Neutrophil (primary cell): ENCODE results near the gene SSR1.

ENCODE experiments used
- H3K27ac ChIP-seq: fragments of 200-600 bp; sonication (generic); 2 replicates; pipeline ENCODE4 v1.5.1; 2016; ENCODE audit warnings: mild to moderate bottlenecking, moderate library complexity
- H3K27me3 ChIP-seq: fragments of 200-600 bp; sonication (generic); 2 replicates; pipeline ENCODE4 v1.6.0; 2016; ENCODE audit warnings: mild to moderate bottlenecking
- H3K36me3 ChIP-seq: fragments of 200-600 bp; sonication (generic); 2 replicates; pipeline ENCODE4 v1.5.1; 2017
- H3K4me1 ChIP-seq, 2 experiments: fragments of 200-600 bp in 1 of 2; sonication (generic) in 1 of 2; 1 replicate in 1 of 2; 2 replicates in 1 of 2; pipeline versions ENCODE4 v1.5.1 to v1.6.1; 2013 to 2016; ENCODE audit warnings: low read depth in 1 of 2, low read length in 1 of 2, mild to moderate bottlenecking in 1 of 2, moderate library complexity in 1 of 2; ENCODE audit not compliant: control insufficient read depth in 1 of 2, insufficient read depth in 1 of 2
- H3K4me3 ChIP-seq, 2 experiments: fragments of 200-600 bp in 1 of 2; sonication (generic) in 1 of 2; 1 replicate in 1 of 2; 2 replicates in 1 of 2; pipeline ENCODE4 v1.5.1; 2013 to 2016; ENCODE audit warnings: low read depth in 1 of 2, low read length in 1 of 2, mild to moderate bottlenecking in 1 of 2, moderate library complexity in 1 of 2
- H3K9me3 ChIP-seq: fragments of 200-600 bp; sonication (generic); 2 replicates; pipeline ENCODE4 v1.5.1; 2016
- CTCF ChIP-seq: fragments of 200-600 bp; sonication (generic); IDR thresholded peaks from 2 replicates; pipeline ENCODE4 v1.5.1; 2016; ENCODE audit warnings: antibody characterized with exemption

The SSR1 gene

GRCh38 chr6:7243179-7243981 is 69.6 kb downstream of the SSR1 start:
- TF ChIP-seq CTCF, result peak; percentile 92
- H3K4me3 ChIP-seq, result no peak overlapping the region
- no peaks in the 10 kb centered on the region for H3K27me3 ChIP-seq
- H3K9me3 ChIP-seq, result no peaks in the 10 kb centered on the region
- H3K4me1 ChIP-seq, result peaks cover 7 to 14% of the 10 kb centered on the region in 2 experiments
- H3K27ac ChIP-seq, result peak overlapping the region; percentile 72
- H3K36me3 ChIP-seq, result peaks cover 57% of the 10 kb centered on the region

- Histone ChIP-seq H3K4me1 (peaks cover 7 to 14% of the 10 kb centered on the region in 2 experiments), H3K27ac (peak overlapping the region; percentile 72), H3K9me3 (no peaks in the 10 kb centered on the region), H3K4me3 (no peak overlapping the region), H3K36me3 (peaks cover 51% of the 10 kb centered on the region), H3K27me3 (no peaks in the 10 kb centered on the region)
- no peak for TF ChIP-seq CTCF
These were observed 70.2 kb downstream of the SSR1 start for GRCh38 chr6:7242835-7243178.

GRCh38 chr6:7241709-7242645 is 71.0 kb downstream of the SSR1 start:
- Histone ChIP-seq H3K27me3 (no peaks in the 10 kb centered on the region), H3K4me1 (peaks cover 7 to 14% of the 10 kb centered on the region in 2 experiments), H3K36me3 (peaks cover 43% of the 10 kb centered on the region), H3K4me3 (no peak overlapping the region), H3K27ac (peak overlapping the region; percentile 72), H3K9me3 (no peaks in the 10 kb centered on the region)
- TF ChIP-seq CTCF, result no peak

GRCh38 chr6:7241160-7241559 is 71.8 kb downstream of the SSR1 start:
- Histone ChIP-seq H3K4me3 (no peak overlapping the region), H3K9me3 (no peaks in the 10 kb centered on the region)
- no peak for TF ChIP-seq CTCF

GRCh38 chr6:7240351-7240750 is 72.6 kb downstream of the SSR1 start:
- TF ChIP-seq CTCF, result no peak
- H3K36me3 ChIP-seq, result peaks cover 31% of the 10 kb centered on the region
- no peak overlapping the region for H3K27ac ChIP-seq

More at GRCh38 chr6:7241160-7241559, 71.8 kb downstream of the SSR1 start:
- Histone ChIP-seq H3K27ac (no peak overlapping the region), H3K36me3 (peaks cover 37% of the 10 kb centered on the region), H3K4me1 (peaks cover 7 to 14% of the 10 kb centered on the region in 2 experiments), H3K27me3 (no peaks in the 10 kb centered on the region)

More at GRCh38 chr6:7240351-7240750, 72.6 kb downstream of the SSR1 start:
- peaks cover 7 to 14% of the 10 kb centered on the region in 2 experiments for H3K4me1 ChIP-seq
- H3K4me3 ChIP-seq, result no peak overlapping the region
- H3K9me3 ChIP-seq, result no peaks in the 10 kb centered on the region
- no peaks in the 10 kb centered on the region for H3K27me3 ChIP-seq
